BJ (cell line): ENCODE data around the gene ATE1. TPM values are rescaled to one million over a fixed set of nuclear protein-coding genes. Genes with fewer than 3 reads are reported as not detected.

ENCODE experiments used
- CTCF ChIA-PET: fragments of 350-600 bp; formaldehyde crosslinking; extraction: SDS; loops from one replicate; lab custom pipeline; 2021; ENCODE audit warnings: antibody characterized with exemption, inconsistent platforms; lab: Yijun Ruan, JAX
- POLR2A ChIA-PET: fragments of 300-600 bp; sonication (Branson Sonifier 250); formaldehyde crosslinking; extraction: SDS; loops from one replicate; lab custom pipeline; 2021; ENCODE audit warnings: antibody characterized with exemption; lab: Charles Lee
- DNase-seq: peaks from one replicate; pipeline ENCODE4 v3.0.0-alpha.2; 2011; ENCODE audit warnings: low read depth
- H3K27me3 ChIP-seq: 2 replicates; pipeline ENCODE4 v1.6.0; 2011; ENCODE audit warnings: low read length; ENCODE audit not compliant: control insufficient read depth, insufficient read depth
- H3K36me3 ChIP-seq: 2 replicates; pipeline ENCODE4 v1.5.1; 2011; ENCODE audit warnings: low read length; ENCODE audit not compliant: control insufficient read depth, insufficient read depth
- H3K4me3 ChIP-seq: 2 replicates; pipeline ENCODE4 v1.5.1; 2011; ENCODE audit warnings: low read depth, mild to moderate bottlenecking, control low read depth, low read length
- polyA plus RNA-seq: library from polyadenylated mRNA; depleted of rRNA; stranded (reverse); fragments of >200 nt; gene quantifications from 2 replicates; pipeline ENCODE4 v1.2.3, GENCODE V29; 2011
- TF ChIP-seq, protein P1 (sequence below): IDR thresholded peaks from 2 replicates; pipeline ENCODE4 v1.5.1; 2011; ENCODE audit warnings: low read depth, mild to moderate bottlenecking, control low read depth, inconsistent platforms, low read length, moderate library complexity; ENCODE audit not compliant: insufficient read depth

ATE1 gene
- polyA plus RNA-seq, 1 experiment, result 7.4 TPM

DNA sequence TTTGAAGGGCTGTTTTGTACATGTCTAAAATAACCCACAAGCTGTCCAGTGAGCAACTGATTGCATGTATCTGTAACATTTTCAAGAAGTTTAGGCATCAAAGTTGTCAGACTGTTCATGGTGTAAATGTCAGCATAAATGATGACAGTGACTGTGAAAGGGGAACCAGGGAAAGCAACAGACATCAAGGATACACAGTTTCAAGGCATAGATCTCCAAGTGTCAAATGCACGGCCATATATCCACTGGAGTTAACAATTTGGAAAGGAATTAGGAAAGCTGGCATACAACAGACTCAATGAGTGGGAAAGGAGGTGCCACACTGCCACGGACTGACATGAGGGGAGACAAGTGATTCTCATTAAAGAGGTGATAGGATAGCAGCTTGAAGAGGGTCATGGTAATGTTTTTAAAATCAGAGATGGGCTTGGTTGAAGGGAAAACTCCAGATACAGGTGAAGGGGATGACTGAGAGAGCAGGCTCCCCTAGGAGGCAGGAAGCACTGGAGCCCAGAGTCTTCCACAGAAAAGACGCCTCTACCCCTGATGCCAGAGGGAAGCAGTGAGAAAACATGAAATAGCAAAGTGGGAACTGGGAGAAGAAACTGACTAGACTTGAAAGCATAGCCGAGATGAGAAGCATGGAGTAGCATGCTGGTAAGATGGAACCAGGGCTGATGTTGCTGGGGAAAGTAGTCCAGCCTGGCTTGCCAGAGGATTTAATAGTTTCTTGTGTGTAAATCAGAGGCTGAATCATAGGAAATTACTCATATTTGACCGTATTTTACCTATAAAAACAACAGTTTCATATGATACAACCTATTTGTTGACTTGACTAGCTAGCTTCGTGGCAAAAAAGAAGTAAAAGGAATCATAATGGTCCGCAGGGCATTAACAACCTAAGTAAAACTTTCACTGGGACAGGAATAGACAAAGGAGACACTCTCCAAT is 28.6 kb upstream of the ATE1 start:
- ChIA-PET POLR2A (no interaction called here), CTCF (interaction anchor here (0.6 kb wide), 1 partner anchor 20 kb away, joined by 3 read pairs; no protein-coding TSS in a partner anchor)
- Histone ChIP-seq H3K36me3 (peaks cover 1% of the 10 kb centered on the region; the same call in 1 of the 2 replicates), H3K4me3 (no peak overlapping the region), H3K27me3 (no peaks in the 10 kb centered on the region)
- TF ChIP-seq, protein P1, sequence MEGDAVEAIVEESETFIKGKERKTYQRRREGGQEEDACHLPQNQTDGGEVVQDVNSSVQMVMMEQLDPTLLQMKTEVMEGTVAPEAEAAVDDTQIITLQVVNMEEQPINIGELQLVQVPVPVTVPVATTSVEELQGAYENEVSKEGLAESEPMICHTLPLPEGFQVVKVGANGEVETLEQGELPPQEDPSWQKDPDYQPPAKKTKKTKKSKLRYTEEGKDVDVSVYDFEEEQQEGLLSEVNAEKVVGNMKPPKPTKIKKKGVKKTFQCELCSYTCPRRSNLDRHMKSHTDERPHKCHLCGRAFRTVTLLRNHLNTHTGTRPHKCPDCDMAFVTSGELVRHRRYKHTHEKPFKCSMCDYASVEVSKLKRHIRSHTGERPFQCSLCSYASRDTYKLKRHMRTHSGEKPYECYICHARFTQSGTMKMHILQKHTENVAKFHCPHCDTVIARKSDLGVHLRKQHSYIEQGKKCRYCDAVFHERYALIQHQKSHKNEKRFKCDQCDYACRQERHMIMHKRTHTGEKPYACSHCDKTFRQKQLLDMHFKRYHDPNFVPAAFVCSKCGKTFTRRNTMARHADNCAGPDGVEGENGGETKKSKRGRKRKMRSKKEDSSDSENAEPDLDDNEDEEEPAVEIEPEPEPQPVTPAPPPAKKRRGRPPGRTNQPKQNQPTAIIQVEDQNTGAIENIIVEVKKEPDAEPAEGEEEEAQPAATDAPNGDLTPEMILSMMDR, result no peak
- no peak for DNase-seq

DNA sequence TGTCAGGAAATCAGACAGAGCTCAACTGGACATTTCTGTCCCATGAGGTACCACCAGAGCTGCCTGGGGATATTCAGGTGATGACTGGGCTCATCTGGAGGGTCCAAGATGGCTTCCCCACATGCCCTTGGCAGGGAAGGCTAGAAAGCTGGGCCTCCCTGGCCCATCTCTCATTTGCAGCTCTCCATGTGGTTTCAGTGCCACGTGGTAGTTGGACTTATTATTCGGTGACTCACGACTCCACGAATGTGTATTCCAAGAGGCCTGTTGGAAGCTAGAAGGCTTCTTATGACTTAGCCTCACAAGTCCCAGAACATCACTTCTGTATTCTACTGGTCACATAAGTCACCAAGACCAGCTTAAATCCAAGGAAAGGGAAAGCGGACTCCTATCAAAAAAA is 24.4 kb upstream of the ATE1 start:
- no peaks in the 10 kb centered on the region for H3K27me3 ChIP-seq
- H3K4me3 ChIP-seq, result no peak overlapping the region

DNA sequence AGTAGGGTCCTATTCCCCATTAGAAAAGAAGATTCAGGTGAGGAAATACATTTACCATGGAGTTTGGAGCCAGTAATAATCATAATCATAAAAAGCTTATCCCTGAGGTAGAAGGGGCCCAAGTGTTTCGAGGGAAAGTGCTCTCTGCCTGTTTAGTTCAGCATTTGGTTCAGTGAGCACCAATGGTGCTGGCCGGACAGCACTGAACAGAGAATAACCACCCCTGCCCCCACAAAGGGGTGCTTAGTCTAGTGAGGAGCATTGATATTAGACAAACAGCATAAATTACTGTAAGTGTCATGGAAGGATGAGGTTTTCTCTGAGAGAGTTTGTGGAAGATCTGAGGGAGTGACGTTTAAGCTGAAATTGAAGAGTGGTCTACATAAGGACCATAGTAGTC is 21.6 kb upstream of the ATE1 start:
- Histone ChIP-seq H3K36me3 (peaks cover 1% of the 10 kb centered on the region; the same call in 1 of the 2 replicates), H3K4me3 (no peak overlapping the region), H3K27me3 (no peaks in the 10 kb centered on the region)
- ChIA-PET CTCF (no interaction called here), POLR2A (no interaction called here)
- DNase-seq, result no peak
- TF ChIP-seq, protein P1, result no peak

More for the DNA sequence above, 24.4 kb upstream of the ATE1 start:
- H3K36me3 ChIP-seq, result peaks cover 1% of the 10 kb centered on the region; the same call in 1 of the 2 replicates
- ChIA-PET POLR2A (no interaction called here), CTCF (interaction anchor here (0.6 to 1.6 kb wide), 3 partner anchors 22 to 107 kb away, joined by 3 to 5 read pairs (median 3); no protein-coding TSS in a partner anchor)
- DNase-seq, result no peak
- TF ChIP-seq, protein P1, result no peak

DNA sequence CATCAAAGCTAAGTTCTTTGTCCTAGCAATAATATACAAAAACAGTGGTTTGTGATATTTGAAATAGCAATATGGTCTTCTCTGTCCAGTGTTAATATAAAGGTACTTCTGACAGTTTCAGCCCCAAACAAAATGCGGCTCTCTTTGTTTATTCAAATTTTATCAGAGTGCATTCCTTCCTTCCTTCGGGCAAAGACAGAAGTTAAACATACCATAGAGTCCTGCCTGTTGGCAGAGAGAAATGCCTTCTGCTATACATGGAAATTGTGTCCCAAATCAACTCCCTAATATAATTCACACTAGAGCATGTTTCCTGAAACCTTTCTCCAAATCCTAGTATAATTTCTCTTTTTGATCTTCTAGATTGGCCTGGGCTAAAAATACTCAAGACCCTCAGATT is 21.2 kb upstream of the ATE1 start:
- ChIA-PET CTCF (no interaction called here), POLR2A (no interaction called here)
- H3K36me3 ChIP-seq, result peaks cover 1% of the 10 kb centered on the region; the same call in 1 of the 2 replicates
- no peak overlapping the region for H3K4me3 ChIP-seq
- H3K27me3 ChIP-seq, result no peaks in the 10 kb centered on the region
- DNase-seq, result no peak
- TF ChIP-seq, protein P1, result no peak
